ENCODE data around the gene FAM43B.
"Not testable (repeated sequence)": the region's sequence is repeated elsewhere in the genome, so short reads cannot be mapped to it uniquely, and the experiment has no call there.

FAM43B gene

DNA sequence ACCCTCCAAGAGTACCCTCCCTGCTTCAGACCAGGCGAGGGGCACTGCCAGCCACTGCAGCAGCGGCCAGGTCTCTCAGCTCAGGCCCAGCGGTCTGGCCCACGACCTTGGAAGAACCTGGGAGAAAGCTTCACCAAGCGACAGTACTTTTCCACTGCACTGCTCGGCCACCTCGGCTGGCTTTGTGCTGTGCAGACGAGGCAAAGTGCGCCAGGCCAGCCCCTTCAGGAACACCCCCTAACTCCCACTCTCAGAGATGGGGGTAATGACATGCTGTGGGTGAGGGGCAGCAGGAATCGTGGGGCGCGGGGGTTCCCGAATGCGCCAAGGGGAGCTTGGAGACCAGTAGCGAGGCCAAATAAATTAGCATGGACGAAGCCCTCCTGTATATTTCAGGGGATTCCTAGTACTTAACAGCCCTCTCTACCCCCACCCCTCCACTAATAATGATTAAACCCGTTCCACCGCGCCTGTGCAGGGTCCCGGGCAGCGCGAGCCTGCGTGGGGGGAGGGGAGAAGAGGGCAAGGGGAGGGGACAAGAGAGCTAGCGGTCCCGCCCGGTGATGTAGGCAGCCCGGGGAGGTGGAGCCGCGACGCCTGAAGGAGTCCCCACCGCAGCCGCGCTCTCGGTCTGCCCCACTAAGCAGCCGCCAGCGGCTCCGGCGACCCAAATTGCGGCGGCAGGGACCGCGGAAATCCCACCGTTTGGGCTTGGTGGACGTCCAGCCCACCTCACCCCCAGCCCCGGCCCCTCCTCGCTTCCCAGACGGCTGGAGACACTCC lies at the start of gene FAM43B:
FAM43B (plus strand) TSS at position 629 of the 783 bp plus-strand sequence. CDS start 401 bp downstream, outside the sequence.
- H3K27ac ChIP-seq (ENCODE audit: low read length) = no peak within 1 kb of the TSS
- peaks cover 30% of the 10 kb centered on the region for H3K27me3 ChIP-seq (ENCODE audit: low read depth, low read length)
- H3K4me1 ChIP-seq (ENCODE audit: control insufficient read depth in 1 of 2, insufficient read depth in 2 of 2, low read length in 2 of 2) = peaks cover 3 to 22% of the 10 kb centered on the region in 2 donors
- H3K9me3 ChIP-seq (ENCODE audit: control insufficient read depth in 1 of 2, low read length in 2 of 2) = no peaks in the 10 kb centered on the region
- H3K36me3 ChIP-seq (ENCODE audit: control insufficient read depth in 1 of 2, insufficient read depth in 2 of 2, low read length in 2 of 2) = no peaks in the 10 kb centered on the region
- peak within 1 kb of the TSS in 1 of 2 donors; percentile 63 for H3K4me3 ChIP-seq (ENCODE audit: low read depth in 1 of 2, low read length in 2 of 2)

DNA sequence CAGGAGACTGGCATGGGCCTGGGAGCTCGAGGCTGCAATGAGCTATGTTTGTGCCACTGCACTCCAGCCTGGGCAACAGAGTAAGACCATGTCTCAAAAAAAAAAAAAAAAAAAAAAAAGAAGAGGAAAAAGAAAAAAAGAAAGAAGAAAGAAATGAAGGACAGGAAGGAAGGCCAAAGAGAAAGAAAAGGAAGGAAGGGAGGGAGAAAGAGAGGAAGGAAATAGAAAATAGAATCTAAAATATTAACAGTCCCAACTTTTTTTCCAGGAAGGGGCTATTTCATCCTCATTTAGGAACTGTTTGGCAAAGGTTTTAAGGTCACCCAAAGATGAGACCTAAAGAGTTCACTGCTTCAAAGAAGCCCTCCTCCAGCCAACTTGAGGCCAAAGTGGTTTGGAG lies 46.9 kb upstream of the FAM43B start:
- Histone ChIP-seq H3K9me3 (ENCODE audit: control insufficient read depth in 1 of 2, low read length in 2 of 2) (no peaks in the 10 kb centered on the region), H3K27ac (ENCODE audit: low read length) (no peak overlapping the region), H3K4me1 (ENCODE audit: control insufficient read depth in 1 of 2, insufficient read depth in 2 of 2, low read length in 2 of 2) (peaks cover 0 to 42% of the 10 kb centered on the region in 2 donors), H3K27me3 (ENCODE audit: low read depth, low read length) (no peaks in the 10 kb centered on the region), H3K36me3 (ENCODE audit: control insufficient read depth in 1 of 2, insufficient read depth in 2 of 2, low read length in 2 of 2) (peaks cover 21 to 22% of the 10 kb centered on the region in 2 donors), H3K4me3 (ENCODE audit: low read depth in 1 of 2, low read length in 2 of 2) (no peak overlapping the region)

- Histone ChIP-seq H3K36me3 (ENCODE audit: control insufficient read depth in 1 of 2, insufficient read depth in 2 of 2, low read length in 2 of 2) (peaks cover 4 to 5% of the 10 kb centered on the region in 2 donors), H3K4me1 (ENCODE audit: control insufficient read depth in 1 of 2, insufficient read depth in 2 of 2, low read length in 2 of 2) (peaks cover 0 to 42% of the 10 kb centered on the region in 2 donors)
These were observed 45.2 kb upstream of the FAM43B start for GRCh38 chr1:20507248-20507563.

DNA sequence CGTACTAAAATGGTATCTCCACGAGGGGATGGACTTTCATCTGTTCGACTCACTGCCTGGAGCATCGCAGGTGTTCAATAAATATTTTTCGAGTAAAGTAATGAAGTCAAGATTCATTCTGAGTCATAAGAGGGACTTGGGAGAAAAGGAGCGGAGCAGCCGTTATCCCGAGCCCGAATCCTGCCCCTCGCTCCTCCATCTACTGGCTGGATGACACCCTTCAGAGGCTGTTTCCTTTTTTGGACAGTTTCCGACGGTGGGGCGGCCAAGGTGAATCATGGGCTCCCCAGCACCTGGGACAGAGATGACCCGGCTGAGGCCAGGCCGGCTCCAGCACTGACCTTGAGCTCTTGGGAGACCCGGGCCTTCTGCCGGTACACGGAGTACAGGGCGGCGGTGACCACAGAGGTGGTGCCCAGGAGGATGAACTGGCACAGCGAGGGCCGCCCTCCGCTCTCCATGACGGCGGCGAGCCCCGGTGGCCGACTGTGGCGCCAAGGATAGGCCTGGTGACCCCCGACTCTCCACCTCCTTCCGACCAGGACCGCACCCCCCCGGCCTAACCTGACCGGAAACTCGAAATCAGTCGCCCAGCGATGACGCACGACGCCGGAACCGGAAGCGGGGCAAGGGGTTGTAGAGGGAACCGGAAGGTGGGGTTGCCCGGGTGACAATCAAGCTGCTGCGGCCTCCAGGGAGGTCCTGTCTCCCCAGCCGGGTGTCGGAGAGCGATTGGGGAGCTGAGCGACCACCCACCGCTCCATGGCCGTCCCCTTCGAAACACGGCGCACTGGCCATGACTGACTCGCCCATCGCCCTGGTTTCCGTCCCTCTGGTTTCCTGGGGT lies 44.6 kb upstream of the FAM43B start, which contains the start of gene MUL1:
MUL1 (minus strand) TSS at position 588 of the 847 bp plus-strand sequence; CDS start at position 461, 127 bp downstream.
- H3K4me3 ChIP-seq (ENCODE audit: low read depth in 1 of 2, low read length in 2 of 2) = peak within 1 kb of the TSS; percentile 87 to 98
- peak within 1 kb of the TSS; percentile 90 for H3K27ac ChIP-seq (ENCODE audit: low read length)
- H3K9me3 ChIP-seq (ENCODE audit: control insufficient read depth in 1 of 2, low read length in 2 of 2) = no peaks in the 10 kb centered on the region
- peaks cover 0 to 42% of the 10 kb centered on the region in 2 donors for H3K4me1 ChIP-seq (ENCODE audit: control insufficient read depth in 1 of 2, insufficient read depth in 2 of 2, low read length in 2 of 2)
- H3K36me3 ChIP-seq (ENCODE audit: control insufficient read depth in 1 of 2, insufficient read depth in 2 of 2, low read length in 2 of 2) = peaks cover 3 to 5% of the 10 kb centered on the region in 2 donors
- H3K27me3 ChIP-seq (ENCODE audit: low read depth, low read length) = no peaks in the 10 kb centered on the region

More at GRCh38 chr1:20507248-20507563, 45.2 kb upstream of the FAM43B start:
- Histone ChIP-seq H3K27me3 (ENCODE audit: low read depth, low read length) (no peaks in the 10 kb centered on the region), H3K4me3 (ENCODE audit: low read depth in 1 of 2, low read length in 2 of 2) (peak overlapping the region; percentile 87 to 98), H3K9me3 (ENCODE audit: control insufficient read depth in 1 of 2, low read length in 2 of 2) (no peaks in the 10 kb centered on the region), H3K27ac (ENCODE audit: low read length) (peak overlapping the region; percentile 90)

DNA sequence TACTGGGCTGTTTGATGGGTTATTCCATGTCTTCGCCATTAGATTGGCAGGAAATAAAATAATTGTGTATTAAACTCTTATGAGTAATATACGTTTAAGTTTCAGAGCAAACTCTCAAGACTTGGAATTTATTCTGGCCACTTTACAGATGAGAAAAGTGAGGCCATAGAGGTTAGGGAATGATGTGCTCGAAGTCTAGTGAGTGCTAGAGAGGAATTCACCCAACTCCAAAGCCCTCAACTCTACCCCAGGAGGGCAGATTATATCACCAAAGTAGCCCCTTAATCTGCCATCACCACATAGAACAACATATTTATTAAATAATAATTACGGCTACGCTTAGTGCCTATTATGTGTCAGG lies 44.0 kb upstream of the FAM43B start:
- peak overlapping the region; percentile 90 for H3K27ac ChIP-seq (ENCODE audit: low read length)
- peaks cover 0 to 3% of the 10 kb centered on the region in 2 donors for H3K36me3 ChIP-seq (ENCODE audit: control insufficient read depth in 1 of 2, insufficient read depth in 2 of 2, low read length in 2 of 2)
- peak overlapping the region; percentile 87 to 98 for H3K4me3 ChIP-seq (ENCODE audit: low read depth in 1 of 2, low read length in 2 of 2)
- peaks cover 0 to 42% of the 10 kb centered on the region in 2 donors for H3K4me1 ChIP-seq (ENCODE audit: control insufficient read depth in 1 of 2, insufficient read depth in 2 of 2, low read length in 2 of 2)
- H3K27me3 ChIP-seq (ENCODE audit: low read depth, low read length) = no peaks in the 10 kb centered on the region
- no peaks in the 10 kb centered on the region for H3K9me3 ChIP-seq (ENCODE audit: control insufficient read depth in 1 of 2, low read length in 2 of 2)

DNA sequence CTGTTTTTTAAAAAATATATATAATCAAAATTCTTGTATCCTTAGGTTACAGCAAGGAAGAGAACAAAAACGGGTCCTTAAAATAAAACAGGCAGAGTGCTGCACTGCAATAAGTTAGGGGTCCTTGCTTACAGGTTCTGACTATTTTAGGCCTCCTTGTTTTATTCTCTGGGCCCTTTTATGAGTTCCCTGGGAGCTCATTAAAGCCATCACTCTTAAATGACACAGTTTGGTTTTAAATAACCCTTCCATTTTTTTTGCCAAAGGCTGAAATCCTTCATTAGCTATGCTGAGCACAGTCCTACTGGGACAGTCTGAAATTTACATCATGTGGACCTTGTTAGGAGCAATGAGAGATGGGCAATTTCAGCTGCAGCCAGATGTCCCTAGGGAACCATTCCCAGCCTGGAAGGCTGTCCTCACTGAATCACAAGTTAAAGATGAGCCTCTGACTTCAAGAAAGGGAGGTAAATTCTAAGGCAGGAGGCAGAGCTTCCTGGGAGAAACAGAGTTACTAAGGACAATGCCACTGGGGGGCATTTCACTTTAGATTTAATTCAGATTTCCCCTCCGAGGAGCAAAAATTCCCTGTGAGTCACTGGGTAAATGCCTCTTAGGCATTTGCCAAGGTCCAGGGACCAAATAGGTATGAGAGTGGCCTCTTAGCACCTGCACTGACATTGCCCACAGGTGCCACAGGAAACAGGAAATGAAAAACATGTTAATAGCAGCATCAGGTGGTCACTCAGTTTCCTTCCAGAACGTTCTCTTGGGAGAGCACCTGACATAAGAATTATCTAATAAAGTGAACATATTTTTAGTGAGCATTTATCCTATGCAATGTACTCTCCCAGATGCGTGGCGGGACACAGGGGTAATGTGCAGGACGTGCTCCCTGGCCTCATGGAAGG lies 40.6 kb upstream of the FAM43B start:
- Histone ChIP-seq H3K9me3 (ENCODE audit: control insufficient read depth in 1 of 2, low read length in 2 of 2) (no peaks in the 10 kb centered on the region), H3K36me3 (ENCODE audit: control insufficient read depth in 1 of 2, insufficient read depth in 2 of 2, low read length in 2 of 2) (no peaks in the 10 kb centered on the region), H3K27me3 (ENCODE audit: low read depth, low read length) (no peaks in the 10 kb centered on the region), H3K27ac (ENCODE audit: low read length) (no peak overlapping the region), H3K4me1 (ENCODE audit: control insufficient read depth in 1 of 2, insufficient read depth in 2 of 2, low read length in 2 of 2) (peaks cover 0 to 13% of the 10 kb centered on the region in 2 donors), H3K4me3 (ENCODE audit: low read depth in 1 of 2, low read length in 2 of 2) (no peak overlapping the region)

GRCh38 chr1:20519609-20520262 lies 32.6 kb upstream of the FAM43B start:
- H3K4me3 ChIP-seq (ENCODE audit: low read depth in 1 of 2, low read length in 2 of 2); H3K9me3 ChIP-seq (ENCODE audit: control insufficient read depth in 1 of 2, low read length in 2 of 2); H3K36me3 ChIP-seq (ENCODE audit: control insufficient read depth in 1 of 2, insufficient read depth in 2 of 2, low read length in 2 of 2); H3K4me1 ChIP-seq (ENCODE audit: control insufficient read depth in 1 of 2, insufficient read depth in 2 of 2, low read length in 2 of 2); H3K27ac ChIP-seq (ENCODE audit: low read length); H3K27me3 ChIP-seq (ENCODE audit: low read depth, low read length): not testable (repeated sequence)

DNA sequence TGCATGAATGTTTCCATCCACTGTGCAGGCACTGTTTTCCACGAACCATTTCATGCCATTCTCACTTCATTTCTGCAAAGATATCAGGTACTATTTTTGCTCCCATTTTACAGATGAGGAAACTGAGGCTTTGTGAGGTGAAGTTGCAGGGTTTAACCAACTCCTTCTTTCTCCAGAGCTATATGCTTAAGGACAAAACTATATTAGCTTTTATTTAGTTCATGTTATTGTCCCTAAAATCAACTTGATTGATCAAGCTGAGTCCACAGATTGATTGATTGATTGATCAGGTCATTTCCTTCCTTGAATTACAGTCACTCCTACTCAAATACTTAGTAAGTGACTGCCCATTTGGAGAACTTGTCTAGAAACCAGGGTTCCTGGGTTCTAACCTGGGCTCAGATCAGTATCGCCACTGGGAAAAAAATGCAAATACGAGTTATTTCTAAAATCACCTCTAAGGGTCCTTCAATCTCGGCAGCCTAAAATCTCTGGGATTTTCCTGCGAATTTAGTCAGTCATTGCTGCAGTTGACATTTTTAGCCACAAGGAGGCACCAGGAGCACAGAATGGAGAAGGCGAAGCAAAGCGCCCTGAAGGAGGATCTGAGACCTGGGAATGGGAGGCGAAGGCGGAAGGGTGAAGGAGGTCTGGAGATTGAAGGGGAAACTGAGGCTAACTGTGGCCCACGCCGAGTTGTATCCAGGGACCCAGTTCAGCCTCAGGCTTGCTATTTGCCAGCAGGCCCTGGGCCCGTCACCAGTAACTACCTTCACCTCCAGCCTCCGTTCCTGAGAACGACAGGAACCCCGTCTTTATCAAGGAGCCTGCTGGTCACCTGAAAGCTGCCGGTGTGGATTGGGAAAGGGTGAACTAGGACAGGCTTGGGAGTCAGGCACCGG lies 30.2 kb upstream of the FAM43B start:
- Histone ChIP-seq H3K9me3 (ENCODE audit: control insufficient read depth in 1 of 2, low read length in 2 of 2) (no peaks in the 10 kb centered on the region), H3K27me3 (ENCODE audit: low read depth, low read length) (no peaks in the 10 kb centered on the region), H3K4me3 (ENCODE audit: low read depth in 1 of 2, low read length in 2 of 2) (peak overlapping the region in 1 of 2 donors; percentile 26), H3K4me1 (ENCODE audit: control insufficient read depth in 1 of 2, insufficient read depth in 2 of 2, low read length in 2 of 2) (peaks cover 0 to 4% of the 10 kb centered on the region in 2 donors), H3K36me3 (ENCODE audit: control insufficient read depth in 1 of 2, insufficient read depth in 2 of 2, low read length in 2 of 2) (no peaks in the 10 kb centered on the region), H3K27ac (ENCODE audit: low read length) (no peak overlapping the region)

- Histone ChIP-seq H3K9me3 (ENCODE audit: control insufficient read depth in 1 of 2, low read length in 2 of 2) (no peaks in the 10 kb centered on the region), H3K36me3 (ENCODE audit: control insufficient read depth in 1 of 2, insufficient read depth in 2 of 2, low read length in 2 of 2) (no peaks in the 10 kb centered on the region), H3K4me1 (ENCODE audit: control insufficient read depth in 1 of 2, insufficient read depth in 2 of 2, low read length in 2 of 2) (peaks cover 0 to 4% of the 10 kb centered on the region in 2 donors), H3K27me3 (ENCODE audit: low read depth, low read length) (peaks cover 7% of the 10 kb centered on the region), H3K27ac (ENCODE audit: low read length) (no peak overlapping the region), H3K4me3 (ENCODE audit: low read depth in 1 of 2, low read length in 2 of 2) (no peak overlapping the region)
These were observed 26.1 kb upstream of the FAM43B start for GRCh38 chr1:20526267-20526666.

GRCh38 chr1:20528221-20528620 lies 24.2 kb upstream of the FAM43B start:
- H3K9me3 ChIP-seq (ENCODE audit: control insufficient read depth in 1 of 2, low read length in 2 of 2) = no peaks in the 10 kb centered on the region
- no peak overlapping the region for H3K27ac ChIP-seq (ENCODE audit: low read length)
- no peaks in the 10 kb centered on the region for H3K36me3 ChIP-seq (ENCODE audit: control insufficient read depth in 1 of 2, insufficient read depth in 2 of 2, low read length in 2 of 2)
- no peaks in the 10 kb centered on the region for H3K4me1 ChIP-seq (ENCODE audit: control insufficient read depth in 1 of 2, insufficient read depth in 2 of 2, low read length in 2 of 2)
- no peak overlapping the region for H3K4me3 ChIP-seq (ENCODE audit: low read depth in 1 of 2, low read length in 2 of 2)
- H3K27me3 ChIP-seq (ENCODE audit: low read depth, low read length) = peaks cover 7% of the 10 kb centered on the region
